WTC11 (cell line): ENCODE results near the gene MEX3B.

ENCODE experiments used
- CTCF ChIP-seq: fragments of 200-600 bp; IDR thresholded peaks from 2 replicates; pipeline ENCODE4 v1.8.0; 2022; ENCODE audit warnings: antibody characterized with exemption
- SMAD3 ChIP-seq: sonication (generic); formaldehyde crosslinking; IDR thresholded peaks from 2 replicates; pipeline ENCODE4 v1.8.0; 2022; ENCODE audit warnings: missing genetic modification reagents, mild to moderate bottlenecking, borderline replicate concordance
- TP53 ChIP-seq: sonication (generic); formaldehyde crosslinking; IDR thresholded peaks from 2 replicates; pipeline ENCODE4 v1.8.1; 2023; ENCODE audit warnings: mild to moderate bottlenecking, missing genetic modification reagents

- TF ChIP-seq TP53 (CRISPR knock-in tag), result no peak
- TF ChIP-seq CTCF, result no peak
- TF ChIP-seq SMAD3 (CRISPR knock-in tag), result no peak
Observed at GRCh38 chr15:82060817-82061216, 15.0 kb upstream of the MEX3B start.
